GM12865 (cell line): ENCODE data around the gene MEN1.

ENCODE experiments used
- DNase-seq: peaks from one replicate; pipeline ENCODE4 v3.0.0; 2010; ENCODE audit warnings: low read depth
- H3K4me3 ChIP-seq: 2 replicates; pipeline ENCODE4 v1.5.1; 2011; ENCODE audit warnings: mild to moderate bottlenecking, low read depth, low read length, control low read depth
- TF ChIP-seq, protein P1 (sequence below): IDR thresholded peaks from 2 replicates; pipeline ENCODE4 v1.5.1; 2011; ENCODE audit warnings: low read length, control low read depth, low read depth, inconsistent platforms; ENCODE audit not compliant: insufficient read depth; ENCODE audit errors: missing control alignments

Gene MEN1

DNA sequence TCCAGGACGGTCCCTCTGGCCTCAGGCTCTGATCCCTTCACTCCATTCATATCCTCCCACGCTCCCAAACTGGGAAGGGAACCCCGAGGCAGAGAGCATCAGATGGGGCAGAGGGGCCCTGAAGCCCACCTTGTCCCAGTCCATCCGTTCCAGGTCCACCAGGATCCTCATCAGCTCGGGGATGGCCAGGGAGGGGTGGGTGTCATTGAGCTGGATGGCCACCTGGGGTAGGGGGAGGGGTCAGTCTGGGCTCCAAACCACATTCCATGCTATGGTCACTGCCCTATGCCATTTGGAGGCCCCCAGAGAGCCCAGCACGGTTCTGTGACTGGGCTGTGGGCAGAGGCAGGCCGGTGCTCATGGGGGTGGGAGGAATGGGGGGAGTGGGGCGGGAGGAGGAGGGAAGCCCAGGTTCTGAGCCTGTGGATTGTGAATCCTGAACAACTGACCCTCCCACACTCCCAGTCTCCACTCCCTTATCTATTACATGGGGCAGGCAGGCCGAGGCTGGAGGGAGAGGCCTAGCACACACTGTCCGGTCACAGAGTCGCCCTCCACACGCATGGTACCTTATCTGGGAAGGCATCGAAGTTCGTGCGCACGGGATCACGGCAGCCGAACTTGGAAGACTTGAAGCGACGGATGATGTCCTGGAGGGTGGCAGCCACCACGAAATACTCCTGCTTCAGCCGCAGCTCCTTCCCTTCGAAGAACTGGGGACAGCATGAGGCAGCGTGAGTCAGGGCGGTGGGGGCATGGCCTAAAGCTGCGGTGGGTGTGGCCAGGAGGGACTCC is 56.0 kb downstream of the MEN1 start:
- H3K4me3 ChIP-seq, result no peak overlapping the region
- DNase-seq, result no peak
- TF ChIP-seq, protein P1, sequence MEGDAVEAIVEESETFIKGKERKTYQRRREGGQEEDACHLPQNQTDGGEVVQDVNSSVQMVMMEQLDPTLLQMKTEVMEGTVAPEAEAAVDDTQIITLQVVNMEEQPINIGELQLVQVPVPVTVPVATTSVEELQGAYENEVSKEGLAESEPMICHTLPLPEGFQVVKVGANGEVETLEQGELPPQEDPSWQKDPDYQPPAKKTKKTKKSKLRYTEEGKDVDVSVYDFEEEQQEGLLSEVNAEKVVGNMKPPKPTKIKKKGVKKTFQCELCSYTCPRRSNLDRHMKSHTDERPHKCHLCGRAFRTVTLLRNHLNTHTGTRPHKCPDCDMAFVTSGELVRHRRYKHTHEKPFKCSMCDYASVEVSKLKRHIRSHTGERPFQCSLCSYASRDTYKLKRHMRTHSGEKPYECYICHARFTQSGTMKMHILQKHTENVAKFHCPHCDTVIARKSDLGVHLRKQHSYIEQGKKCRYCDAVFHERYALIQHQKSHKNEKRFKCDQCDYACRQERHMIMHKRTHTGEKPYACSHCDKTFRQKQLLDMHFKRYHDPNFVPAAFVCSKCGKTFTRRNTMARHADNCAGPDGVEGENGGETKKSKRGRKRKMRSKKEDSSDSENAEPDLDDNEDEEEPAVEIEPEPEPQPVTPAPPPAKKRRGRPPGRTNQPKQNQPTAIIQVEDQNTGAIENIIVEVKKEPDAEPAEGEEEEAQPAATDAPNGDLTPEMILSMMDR, result no peak
